Chondrocyte (in vitro differentiated cells): Measurements from ENCODE around the gene ZNRD2. TPM values are rescaled to one million over a fixed set of nuclear protein-coding genes. Genes with fewer than 3 reads are reported as not detected.

ENCODE experiments used
- DNase-seq: peaks from one replicate; pipeline ENCODE4 v3.0.0; 2021; ENCODE audit warnings: mixed read lengths, low spot score
- H3K27ac Mint-ChIP-seq: one replicate; pipeline ENCODE4 v1.8.0; 2021; ENCODE audit warnings: mild to moderate bottlenecking, moderate library complexity, mixed read lengths; ENCODE audit not compliant: unreplicated experiment
- H3K27me3 Mint-ChIP-seq: 2 replicates; pipeline ENCODE4 v1.8.0; 2021; ENCODE audit warnings: low read depth, mixed read lengths
- H3K36me3 Mint-ChIP-seq: 2 replicates; pipeline ENCODE4 v1.8.0; 2021; ENCODE audit warnings: low read depth, mixed read lengths
- H3K4me1 Mint-ChIP-seq: 2 replicates; pipeline ENCODE4 v1.8.0; 2021; ENCODE audit warnings: low read depth, mild to moderate bottlenecking, mixed read lengths
- H3K4me3 Mint-ChIP-seq: one replicate; pipeline ENCODE4 v1.8.0; 2021; ENCODE audit warnings: mild to moderate bottlenecking, moderate library complexity, mixed read lengths; ENCODE audit not compliant: unreplicated experiment
- H3K9me3 Mint-ChIP-seq: 2 replicates; pipeline ENCODE4 v1.8.0; 2021; ENCODE audit warnings: low read depth, mixed read lengths
- total RNA-seq: library from RNA; stranded (reverse); gene quantifications from 3 replicates; pipeline ENCODE4 v1.2.1, GENCODE V29; 2021
- TF ChIP-seq, protein P1 (sequence below): fragments of 200-600 bp; sonication (generic); IDR thresholded peaks from 2 replicates; pipeline ENCODE4 v1.5.0; 2021; ENCODE audit warnings: antibody characterized with exemption, mild to moderate bottlenecking, moderate library complexity

ZNRD2 gene
- total RNA-seq, 1 donor from 2014 or later: 26.4 TPM

DNA sequence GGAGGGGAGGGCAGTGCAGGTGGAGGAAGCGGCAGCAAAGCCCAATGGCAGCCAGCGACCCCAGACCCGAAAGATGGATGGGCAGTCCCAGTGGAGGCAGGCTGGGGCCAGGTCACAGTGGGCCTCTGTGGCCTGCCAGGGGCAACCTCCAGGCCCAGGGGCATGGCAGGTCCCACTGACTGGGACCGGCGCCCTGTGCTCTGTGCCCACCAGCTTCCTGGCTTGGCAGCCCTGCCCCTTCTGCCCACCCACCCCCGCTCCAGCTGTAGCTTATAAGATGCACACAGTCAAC, 29.6 kb downstream of the ZNRD2 start:
- Mint-ChIP-seq H3K36me3 (peaks cover 18% of the 10 kb centered on the region), H3K27ac (no peak overlapping the region), H3K27me3 (no peaks in the 10 kb centered on the region), H3K4me1 (peaks cover 5% of the 10 kb centered on the region), H3K9me3 (no peaks in the 10 kb centered on the region), H3K4me3 (no peak overlapping the region)
- no peak for DNase-seq
- TF ChIP-seq, protein P1, sequence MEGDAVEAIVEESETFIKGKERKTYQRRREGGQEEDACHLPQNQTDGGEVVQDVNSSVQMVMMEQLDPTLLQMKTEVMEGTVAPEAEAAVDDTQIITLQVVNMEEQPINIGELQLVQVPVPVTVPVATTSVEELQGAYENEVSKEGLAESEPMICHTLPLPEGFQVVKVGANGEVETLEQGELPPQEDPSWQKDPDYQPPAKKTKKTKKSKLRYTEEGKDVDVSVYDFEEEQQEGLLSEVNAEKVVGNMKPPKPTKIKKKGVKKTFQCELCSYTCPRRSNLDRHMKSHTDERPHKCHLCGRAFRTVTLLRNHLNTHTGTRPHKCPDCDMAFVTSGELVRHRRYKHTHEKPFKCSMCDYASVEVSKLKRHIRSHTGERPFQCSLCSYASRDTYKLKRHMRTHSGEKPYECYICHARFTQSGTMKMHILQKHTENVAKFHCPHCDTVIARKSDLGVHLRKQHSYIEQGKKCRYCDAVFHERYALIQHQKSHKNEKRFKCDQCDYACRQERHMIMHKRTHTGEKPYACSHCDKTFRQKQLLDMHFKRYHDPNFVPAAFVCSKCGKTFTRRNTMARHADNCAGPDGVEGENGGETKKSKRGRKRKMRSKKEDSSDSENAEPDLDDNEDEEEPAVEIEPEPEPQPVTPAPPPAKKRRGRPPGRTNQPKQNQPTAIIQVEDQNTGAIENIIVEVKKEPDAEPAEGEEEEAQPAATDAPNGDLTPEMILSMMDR: no peak

DNA sequence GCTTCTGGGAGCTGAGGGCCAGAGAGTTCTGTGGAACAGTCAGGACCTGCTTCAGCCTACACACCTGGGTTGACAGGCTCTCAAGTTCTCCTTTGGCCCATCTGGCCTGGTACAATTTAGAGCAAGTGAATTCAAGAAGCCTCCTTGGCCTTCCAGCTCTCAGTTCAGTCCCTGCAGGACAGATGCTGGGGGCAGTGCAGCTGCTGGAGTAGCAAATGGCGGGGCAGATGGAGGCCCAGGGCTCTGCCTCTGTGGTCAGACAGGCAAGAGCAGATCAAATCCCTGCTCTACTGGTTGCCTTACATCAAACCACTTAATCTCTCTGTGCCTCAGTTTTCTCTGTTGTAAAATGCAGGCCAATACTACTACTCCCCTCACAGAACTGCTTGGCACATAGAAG, 34.0 kb downstream of the ZNRD2 start:
- Mint-ChIP-seq H3K36me3 (peaks cover 21% of the 10 kb centered on the region), H3K4me1 (peaks cover 3% of the 10 kb centered on the region), H3K4me3 (no peak overlapping the region), H3K9me3 (no peaks in the 10 kb centered on the region), H3K27me3 (no peaks in the 10 kb centered on the region), H3K27ac (no peak overlapping the region)
- TF ChIP-seq, protein P1: no peak
- no peak for DNase-seq

DNA sequence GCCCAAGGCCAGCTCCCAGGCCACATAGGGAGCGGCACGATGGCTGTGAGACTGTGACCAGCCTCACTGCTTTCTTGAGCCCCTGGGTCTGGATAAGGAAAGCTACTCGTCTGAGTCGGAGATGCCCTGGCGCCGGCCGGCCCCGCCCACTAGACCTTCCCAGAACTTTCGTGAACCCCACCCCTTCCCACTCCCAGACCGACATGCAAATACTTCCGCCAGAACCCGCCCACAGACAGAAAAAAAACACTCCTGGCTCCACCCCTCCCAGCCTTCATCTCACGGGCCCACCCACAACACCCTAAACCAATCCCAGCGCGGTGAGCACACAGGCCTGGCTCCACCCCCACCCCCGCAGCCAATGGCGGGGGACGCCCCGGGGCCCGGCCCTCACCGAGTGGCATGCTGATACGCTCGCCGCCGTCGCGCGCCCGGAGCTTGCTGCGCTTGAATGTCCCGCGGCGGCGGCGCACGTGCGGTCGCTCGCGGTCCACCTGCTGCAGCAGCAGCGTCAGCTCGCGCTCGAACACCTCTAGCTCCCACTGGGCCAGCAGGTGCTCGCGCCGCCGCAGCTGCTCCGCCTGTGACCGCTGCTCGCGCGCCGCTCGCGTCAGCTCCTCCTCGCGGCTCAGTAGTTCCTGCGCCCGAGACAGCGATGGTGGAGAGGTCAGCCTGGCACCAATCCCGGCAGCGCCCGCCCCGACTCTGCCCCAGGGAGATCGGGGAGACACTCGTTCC, 36.8 kb downstream of the ZNRD2 start:
- H3K36me3 Mint-ChIP-seq: peaks cover 22% of the 10 kb centered on the region
- no peaks in the 10 kb centered on the region for H3K9me3 Mint-ChIP-seq
- no peaks in the 10 kb centered on the region for H3K27me3 Mint-ChIP-seq
- no peak overlapping the region for H3K4me3 Mint-ChIP-seq
- no peak overlapping the region for H3K27ac Mint-ChIP-seq
- DNase-seq: no peak
- peaks cover 29% of the 10 kb centered on the region for H3K4me1 Mint-ChIP-seq
- TF ChIP-seq, protein P1: no peak

DNA sequence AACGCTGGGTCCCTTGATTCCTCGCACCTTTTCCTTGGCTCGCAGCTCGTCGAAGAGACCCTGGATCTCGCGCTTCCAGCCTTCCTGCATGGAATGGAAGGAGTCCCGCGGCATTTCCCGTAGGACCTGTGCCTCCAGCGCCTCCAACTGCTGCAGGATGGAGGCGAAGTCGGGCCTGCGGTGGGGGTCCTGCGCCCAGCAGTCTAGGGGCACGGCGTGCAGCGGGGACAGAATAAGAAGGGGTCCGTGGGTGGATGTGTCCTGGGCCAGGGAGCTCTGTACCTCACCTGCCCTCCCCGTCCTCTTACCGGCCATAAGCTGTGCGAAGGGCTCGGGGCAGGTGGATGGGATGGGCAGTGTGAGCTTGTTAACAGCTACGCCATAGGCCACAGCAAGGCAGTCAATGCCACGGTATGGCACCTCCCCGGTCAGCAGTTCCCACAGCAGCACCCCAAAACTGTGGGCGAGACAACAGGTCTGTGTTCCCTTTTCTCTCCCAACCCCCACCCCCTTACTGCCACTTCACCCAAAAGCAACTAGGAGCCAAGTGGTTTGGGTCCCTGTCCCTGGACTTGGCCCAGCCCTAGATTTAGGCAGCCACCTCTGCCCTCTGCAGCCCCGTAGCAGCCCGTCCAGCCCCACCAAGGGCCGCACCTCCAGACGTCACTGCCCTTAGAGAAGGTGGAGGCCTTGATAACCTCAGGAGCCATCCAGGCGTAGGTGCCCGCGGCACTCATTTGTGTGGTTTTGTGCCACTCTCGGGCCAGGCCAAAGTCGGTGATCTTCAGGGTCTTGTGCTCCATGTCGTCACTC, 37.5 kb downstream of the ZNRD2 start:
- no peaks in the 10 kb centered on the region for H3K27me3 Mint-ChIP-seq
- no peak overlapping the region for H3K4me3 Mint-ChIP-seq
- DNase-seq: no peak
- TF ChIP-seq, protein P1: no peak
- H3K36me3 Mint-ChIP-seq: peaks cover 22% of the 10 kb centered on the region
- no peaks in the 10 kb centered on the region for H3K9me3 Mint-ChIP-seq
- H3K4me1 Mint-ChIP-seq: peaks cover 36% of the 10 kb centered on the region
- no peak overlapping the region for H3K27ac Mint-ChIP-seq

DNA sequence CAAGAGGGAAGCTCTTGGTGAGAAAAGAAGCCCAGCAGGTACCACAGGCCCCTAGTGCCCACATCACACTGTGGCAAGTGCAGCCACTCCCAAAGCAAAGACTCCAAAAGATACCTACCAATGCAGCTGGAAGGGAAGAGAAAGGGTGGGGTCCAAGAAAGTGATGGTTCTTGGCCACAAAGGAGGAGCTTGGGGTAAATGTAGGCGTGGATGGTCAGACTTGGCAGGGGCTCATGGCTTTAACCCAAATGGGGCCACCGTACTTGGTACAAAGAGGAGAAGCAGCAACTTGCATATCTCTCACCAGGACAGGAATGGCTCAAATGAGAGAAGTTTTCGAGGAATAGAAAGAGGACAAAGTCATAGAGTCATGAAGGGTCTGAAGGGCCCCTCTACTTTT, 39.0 kb downstream of the ZNRD2 start:
- Mint-ChIP-seq H3K4me3 (no peak overlapping the region), H3K36me3 (peaks cover 14% of the 10 kb centered on the region), H3K9me3 (no peaks in the 10 kb centered on the region)

More for the DNA sequence above, 39.0 kb downstream of the ZNRD2 start:
- peak overlapping the region; percentile 41 for H3K27ac Mint-ChIP-seq
- no peak for DNase-seq
- TF ChIP-seq, protein P1: no peak
- peaks cover 42% of the 10 kb centered on the region for H3K4me1 Mint-ChIP-seq
- H3K27me3 Mint-ChIP-seq: no peaks in the 10 kb centered on the region
